SK-N-SH treated with all-trans-retinoic acid at 6 μM for 48 hours (cell line): ENCODE data around the gene AKAP13.

Experiments
- ATAC-seq: fragments of 200-7000 bp; cut with Tn5 transposase; 3 replicates; pipeline ENCODE4 v1.9.1; 2020; ENCODE audit warnings: mild to moderate bottlenecking, moderate library complexity
- ARNTL ChIP-seq: fragments of 450-650 bp; formaldehyde crosslinking; IDR thresholded peaks from 2 replicates; pipeline ENCODE4 v1.5.0; 2020; ENCODE audit warnings: low read depth, mild to moderate bottlenecking, moderate library complexity, borderline replicate concordance
- CSDC2 ChIP-seq: fragments of 250-450 bp; sonication (Bioruptor Pico); IDR thresholded peaks from 2 replicates; pipeline ENCODE4 v1.5.0; 2020; ENCODE audit warnings: mild to moderate bottlenecking, moderate library complexity
- ESRRG ChIP-seq: fragments of 250-450 bp; sonication (Bioruptor Pico); IDR thresholded peaks from 2 replicates; pipeline ENCODE4 v1.6.1; 2021; ENCODE audit warnings: mild to moderate bottlenecking
- GLIS3 ChIP-seq: fragments of 250-450 bp; sonication (Bioruptor Pico); IDR thresholded peaks from 2 replicates; pipeline ENCODE4 v1.5.0; 2020; ENCODE audit warnings: mild to moderate bottlenecking, moderate library complexity
- ISL1 ChIP-seq: fragments of 250-450 bp; sonication (Bioruptor Pico); IDR thresholded peaks from 2 replicates; pipeline ENCODE4 v2.1.2; 2022; ENCODE audit warnings: mild to moderate bottlenecking, moderate library complexity
- OSR1 ChIP-seq: fragments of 250-450 bp; sonication (Bioruptor Pico); IDR thresholded peaks from 2 replicates; pipeline ENCODE4 v1.8.0; 2022; ENCODE audit warnings: moderate library complexity, mild to moderate bottlenecking, inconsistent platforms
- PATZ1 ChIP-seq: fragments of 250-450 bp; sonication (Bioruptor Pico); IDR thresholded peaks from 2 replicates; pipeline ENCODE4 v1.8.0; 2020; ENCODE audit warnings: mild to moderate bottlenecking, moderate library complexity, borderline replicate concordance
- PPARA ChIP-seq: fragments of 250-450 bp; sonication (Bioruptor Pico); IDR thresholded peaks from 2 replicates; pipeline ENCODE4 v1.5.0; 2020; ENCODE audit warnings: mild to moderate bottlenecking, borderline replicate concordance
- RARB ChIP-seq: fragments of 250-450 bp; sonication (Bioruptor Pico); IDR thresholded peaks from 2 replicates; pipeline ENCODE4 v1.8.0; 2021; ENCODE audit warnings: mild to moderate bottlenecking, moderate library complexity
- TCF4 ChIP-seq: fragments of 250-450 bp; sonication (Bioruptor Pico); IDR thresholded peaks from 2 replicates; pipeline ENCODE4 v1.8.0; 2021; ENCODE audit warnings: mild to moderate bottlenecking, moderate library complexity, borderline replicate concordance
- TOX ChIP-seq: fragments of 250-450 bp; sonication (Bioruptor Pico); IDR thresholded peaks from 2 replicates; pipeline ENCODE4 v1.8.0; 2021; ENCODE audit warnings: mild to moderate bottlenecking, moderate library complexity, borderline replicate concordance
- TSHZ2 ChIP-seq: fragments of 250-450 bp; sonication (Bioruptor Pico); IDR thresholded peaks from 2 replicates; pipeline ENCODE4 v1.5.0; 2020; ENCODE audit warnings: mild to moderate bottlenecking, moderate library complexity
- ZC3H10 ChIP-seq: fragments of 250-450 bp; sonication (Bioruptor Pico); IDR thresholded peaks from 2 replicates; pipeline ENCODE4 v1.5.1; 2021; ENCODE audit warnings: mild to moderate bottlenecking, moderate library complexity
- ZFP3 ChIP-seq: fragments of 250-450 bp; sonication (Bioruptor Pico); IDR thresholded peaks from 2 replicates; pipeline ENCODE4 v1.5.0; 2020; ENCODE audit warnings: mild to moderate bottlenecking, moderate library complexity
- ZFP30 ChIP-seq: fragments of 450-650 bp; formaldehyde crosslinking; IDR thresholded peaks from 2 replicates; pipeline ENCODE4 v1.5.0; 2022; ENCODE audit warnings: mild to moderate bottlenecking, moderate library complexity
- ZNF565 ChIP-seq: fragments of 450-650 bp; formaldehyde crosslinking; conservative IDR thresholded peaks from 2 replicates; pipeline ENCODE4 v1.5.0; 2020; ENCODE audit warnings: low read depth, mild to moderate bottlenecking, moderate library complexity
- ZNF70 ChIP-seq: fragments of 450-650 bp; formaldehyde crosslinking; IDR thresholded peaks from 2 replicates; pipeline ENCODE4 v1.5.0; 2020; ENCODE audit warnings: mild to moderate bottlenecking, moderate library complexity
- ZNF8 ChIP-seq: fragments of 450-650 bp; formaldehyde crosslinking; IDR thresholded peaks from 2 replicates; pipeline ENCODE4 v1.5.0; 2020; ENCODE audit warnings: mild to moderate bottlenecking, moderate library complexity
- TF ChIP-seq, protein P1 (sequence below): fragments of 250-450 bp; sonication (Bioruptor Pico); IDR thresholded peaks from 2 replicates; pipeline ENCODE4 v1.5.1; 2020; ENCODE audit warnings: low read depth, mild to moderate bottlenecking, moderate library complexity

Gene AKAP13

DNA sequence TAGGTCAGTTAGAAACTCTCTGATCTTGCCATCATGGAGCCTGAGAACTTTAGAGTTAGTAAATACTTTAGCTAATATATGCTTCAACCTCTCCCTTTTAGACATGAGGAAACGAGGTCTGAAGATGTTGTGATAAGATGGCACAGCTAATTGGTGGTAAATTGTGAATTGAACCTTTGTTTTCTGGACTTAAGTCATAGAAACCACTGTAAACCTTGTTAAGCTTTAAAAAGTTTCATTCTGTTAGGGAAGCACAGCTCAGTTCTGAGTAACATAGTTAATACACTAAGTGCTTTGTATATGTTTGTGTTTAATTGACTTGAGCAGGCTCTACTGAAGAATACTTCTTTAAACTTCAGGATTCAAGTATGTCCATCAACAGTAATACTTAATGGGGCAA lies 108.6 kb downstream of the AKAP13 start:
- TF ChIP-seq ISL1 (CRISPR knock-in tag): 0 out of 2 replicates have a peak, but pooled peaks have one; percentile 28
- TF ChIP-seq ZFP3 (CRISPR knock-in tag): no peak
- TF ChIP-seq CSDC2 (CRISPR knock-in tag): no peak
- ATAC-seq: no peak

GRCh38 chr15:85489773-85490493 lies 109.5 kb downstream of the AKAP13 start:
- ATAC-seq: no peak

DNA sequence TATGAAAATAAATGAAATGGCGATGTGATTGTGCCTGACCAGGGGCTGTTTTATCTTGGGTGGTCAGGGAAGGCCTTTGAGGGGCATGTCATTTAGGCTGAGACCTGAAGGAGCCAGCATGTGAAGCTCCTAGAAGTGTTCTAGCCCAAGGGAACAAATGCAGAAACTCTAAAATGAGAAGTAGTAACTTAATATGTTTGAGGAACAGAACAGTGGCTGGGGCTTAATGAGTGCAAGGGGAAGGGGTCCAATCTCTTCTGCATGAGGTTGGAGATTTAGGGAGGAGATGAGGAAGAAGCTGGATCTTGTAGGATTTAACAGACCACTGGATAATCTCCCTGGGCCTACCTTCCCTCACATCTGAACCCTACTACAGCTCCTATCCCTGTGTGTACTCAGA lies 110.5 kb downstream of the AKAP13 start:
- no peak for TF ChIP-seq ZNF8 (CRISPR knock-in tag)
- no peak for TF ChIP-seq ZC3H10 (CRISPR knock-in tag)
- ATAC-seq: no peak

More at GRCh38 chr15:85489773-85490493, 109.5 kb downstream of the AKAP13 start:
- TF ChIP-seq ZFP30 (no peak), GLIS3 (CRISPR knock-in tag) (no peak), TOX (CRISPR knock-in tag) (no peak), RARB (CRISPR knock-in tag) (no peak), ARNTL (CRISPR knock-in tag) (no peak), TSHZ2 (CRISPR knock-in tag) (no peak), ESRRG (CRISPR knock-in tag) (no peak), PATZ1 (no peak), ZC3H10 (CRISPR knock-in tag) (no peak), TCF4 (CRISPR knock-in tag) (no peak), ISL1 (CRISPR knock-in tag) (no peak)

DNA sequence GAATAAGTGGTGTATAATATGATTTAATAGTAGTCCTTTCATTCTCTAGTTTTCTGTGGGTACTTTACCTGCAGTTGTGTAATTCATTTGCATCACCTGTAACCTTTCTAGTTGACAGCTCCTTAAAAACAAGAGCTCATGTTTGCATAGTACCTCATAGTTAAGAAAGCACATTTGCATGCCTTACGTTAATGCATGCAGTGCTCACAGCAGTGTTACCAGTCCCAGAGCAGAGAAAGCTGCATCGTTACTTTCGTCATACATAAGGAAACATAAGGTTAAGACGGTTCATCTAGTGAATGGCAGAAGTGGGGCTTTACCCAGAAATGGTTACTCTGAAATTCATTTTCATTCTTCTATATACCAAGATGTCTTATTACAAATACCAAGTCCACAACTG lies 111.3 kb downstream of the AKAP13 start:
- TF ChIP-seq ZFP30 (no peak), ZNF70 (CRISPR knock-in tag) (no peak), GLIS3 (CRISPR knock-in tag) (no peak), PPARA (CRISPR knock-in tag) (no peak), ZNF565 (CRISPR knock-in tag) (no peak), PATZ1 (no peak)
- no peak for ATAC-seq

DNA sequence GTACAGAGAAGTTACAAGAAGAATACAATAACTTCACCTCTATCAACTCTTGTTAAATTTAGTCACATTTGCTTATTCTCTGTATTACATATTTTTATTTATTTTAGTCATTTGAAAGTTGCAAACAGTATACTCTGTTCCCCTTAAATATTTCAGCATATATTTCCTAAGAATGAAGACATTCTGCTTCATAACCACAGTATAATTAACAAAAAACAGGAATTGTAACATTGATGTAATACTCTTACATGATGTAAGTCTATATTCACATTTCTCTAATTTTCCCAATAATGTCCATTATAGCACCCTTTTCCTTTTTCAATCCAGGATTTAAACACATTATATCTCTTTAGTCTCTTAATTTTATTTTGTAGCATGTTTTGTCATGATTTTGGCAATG lies 112.0 kb downstream of the AKAP13 start:
- no peak for ATAC-seq
- TF ChIP-seq, protein P1, sequence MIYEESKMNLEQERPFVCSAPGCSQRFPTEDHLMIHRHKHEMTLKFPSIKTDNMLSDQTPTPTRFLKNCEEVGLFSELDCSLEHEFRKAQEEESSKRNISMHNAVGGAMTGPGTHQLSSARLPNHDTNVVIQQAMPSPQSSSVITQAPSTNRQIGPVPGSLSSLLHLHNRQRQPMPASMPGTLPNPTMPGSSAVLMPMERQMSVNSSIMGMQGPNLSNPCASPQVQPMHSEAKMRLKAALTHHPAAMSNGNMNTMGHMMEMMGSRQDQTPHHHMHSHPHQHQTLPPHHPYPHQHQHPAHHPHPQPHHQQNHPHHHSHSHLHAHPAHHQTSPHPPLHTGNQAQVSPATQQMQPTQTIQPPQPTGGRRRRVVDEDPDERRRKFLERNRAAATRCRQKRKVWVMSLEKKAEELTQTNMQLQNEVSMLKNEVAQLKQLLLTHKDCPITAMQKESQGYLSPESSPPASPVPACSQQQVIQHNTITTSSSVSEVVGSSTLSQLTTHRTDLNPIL (CRISPR knock-in tag): no peak
- no peak for TF ChIP-seq OSR1 (CRISPR knock-in tag)
